ENCODE results near the gene ATXN7L3. TPM values are rescaled to one million over a fixed set of nuclear protein-coding genes. Genes with fewer than 3 reads are reported as not detected.

ATXN7L3 gene
- total and polyA plus RNA-seq, 2 donors from 2014 or later: 20.0 to 64.8 TPM

DNA sequence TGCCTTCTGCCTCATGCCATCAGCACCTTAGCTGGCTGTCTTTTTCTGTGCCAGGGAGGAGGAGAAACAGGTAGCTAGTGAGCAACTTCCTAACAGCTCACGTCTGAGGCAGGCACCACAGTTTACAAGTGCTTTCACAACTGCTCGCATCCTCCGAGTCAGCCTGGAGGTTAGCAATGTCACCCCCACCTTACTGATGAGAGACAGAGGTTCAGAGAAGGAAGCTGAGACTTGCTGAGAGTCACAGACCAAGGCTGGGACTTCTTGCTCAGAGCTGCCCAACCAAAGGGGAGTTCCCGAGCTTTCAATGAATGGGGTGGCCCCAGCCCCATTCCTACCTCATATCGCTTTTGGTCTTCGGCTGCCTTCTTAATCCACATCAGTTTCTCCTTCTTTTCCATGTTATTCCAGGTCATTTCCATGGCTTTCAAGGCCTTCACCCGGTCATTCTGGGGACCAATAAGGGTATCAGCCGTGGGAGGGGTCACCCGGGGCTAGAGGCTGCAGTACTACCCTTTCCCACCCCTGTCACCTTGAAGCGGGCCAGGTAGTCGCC is 10.2 kb upstream of the ATXN7L3 start:
- Histone ChIP-seq H3K4me3 (ENCODE audit: low read length in 3 of 3) (no peak overlapping the region), H3K27ac (ENCODE audit: low read depth in 2 of 2, low read length in 2 of 2) (no peak overlapping the region), H3K36me3 (ENCODE audit: control insufficient read depth in 2 of 3, insufficient read depth in 3 of 3, low read length in 3 of 3) (peaks cover 17 to 45% (median 36%) of the 10 kb centered on the region in 3 donors), H3K9ac (ENCODE audit: low read length in 3 of 3) (peak overlapping the region in 1 of 3 donors; percentile 1), H3K9me3 (ENCODE audit: control insufficient read depth in 2 of 3, insufficient read depth in 1 of 3, low read length in 3 of 3) (no peaks in the 10 kb centered on the region), H3K27me3 (ENCODE audit: control insufficient read depth, insufficient read depth, low read length) (no peaks in the 10 kb centered on the region), H3K4me1 (ENCODE audit: control insufficient read depth in 2 of 3, insufficient read depth in 2 of 3, low read depth in 1 of 3, low read length in 3 of 3) (peaks cover 0 to 5% (median 0%) of the 10 kb centered on the region in 3 donors)
- TF ChIP-seq, protein P1, sequence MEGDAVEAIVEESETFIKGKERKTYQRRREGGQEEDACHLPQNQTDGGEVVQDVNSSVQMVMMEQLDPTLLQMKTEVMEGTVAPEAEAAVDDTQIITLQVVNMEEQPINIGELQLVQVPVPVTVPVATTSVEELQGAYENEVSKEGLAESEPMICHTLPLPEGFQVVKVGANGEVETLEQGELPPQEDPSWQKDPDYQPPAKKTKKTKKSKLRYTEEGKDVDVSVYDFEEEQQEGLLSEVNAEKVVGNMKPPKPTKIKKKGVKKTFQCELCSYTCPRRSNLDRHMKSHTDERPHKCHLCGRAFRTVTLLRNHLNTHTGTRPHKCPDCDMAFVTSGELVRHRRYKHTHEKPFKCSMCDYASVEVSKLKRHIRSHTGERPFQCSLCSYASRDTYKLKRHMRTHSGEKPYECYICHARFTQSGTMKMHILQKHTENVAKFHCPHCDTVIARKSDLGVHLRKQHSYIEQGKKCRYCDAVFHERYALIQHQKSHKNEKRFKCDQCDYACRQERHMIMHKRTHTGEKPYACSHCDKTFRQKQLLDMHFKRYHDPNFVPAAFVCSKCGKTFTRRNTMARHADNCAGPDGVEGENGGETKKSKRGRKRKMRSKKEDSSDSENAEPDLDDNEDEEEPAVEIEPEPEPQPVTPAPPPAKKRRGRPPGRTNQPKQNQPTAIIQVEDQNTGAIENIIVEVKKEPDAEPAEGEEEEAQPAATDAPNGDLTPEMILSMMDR (IDR thresholded peaks at IDR 0.05; ENCODE audit: borderline replicate concordance, extremely low read depth, insufficient read depth): no peak
- DNase-seq (no peak), FAIRE-seq (no peak)
- intact Hi-C loops (cut with DNase I): loop anchor here (5.0 kb wide), 1 partner anchor 117 kb away; no protein-coding TSS in a partner anchor

DNA sequence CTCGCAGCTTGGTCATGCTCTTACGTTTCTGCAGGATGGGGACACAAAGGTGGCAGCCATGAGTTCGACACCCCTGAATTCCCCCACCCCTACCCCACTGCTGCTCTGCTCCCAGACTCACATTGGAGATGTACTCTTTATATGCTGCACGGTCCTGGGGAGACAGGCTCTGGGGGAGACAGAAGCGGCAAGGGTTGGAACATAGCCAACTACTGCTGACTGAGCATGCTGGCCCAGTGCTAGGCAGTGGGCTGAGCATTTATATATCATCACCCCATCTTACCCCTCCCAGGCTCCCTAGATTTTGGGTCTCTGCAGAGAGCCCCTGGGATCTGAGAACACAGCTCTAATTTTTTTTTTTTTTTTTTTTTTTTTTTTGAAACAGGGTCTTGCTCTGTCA is 8.1 kb upstream of the ATXN7L3 start:
- H3K4me3 ChIP-seq (ENCODE audit: low read length in 3 of 3): no peak overlapping the region
- peaks cover 10 to 32% (median 29%) of the 10 kb centered on the region in 3 donors for H3K36me3 ChIP-seq (ENCODE audit: control insufficient read depth in 2 of 3, insufficient read depth in 3 of 3, low read length in 3 of 3)
- FAIRE-seq (no peak), DNase-seq (no peak)
- TF ChIP-seq, protein P1 (IDR thresholded peaks at IDR 0.05; ENCODE audit: borderline replicate concordance, extremely low read depth, insufficient read depth): no peak
- peaks cover 0 to 7% (median 0%) of the 10 kb centered on the region in 3 donors for H3K4me1 ChIP-seq (ENCODE audit: control insufficient read depth in 2 of 3, insufficient read depth in 2 of 3, low read depth in 1 of 3, low read length in 3 of 3)
- H3K9me3 ChIP-seq (ENCODE audit: control insufficient read depth in 2 of 3, insufficient read depth in 1 of 3, low read length in 3 of 3): no peaks in the 10 kb centered on the region
- intact Hi-C loops (cut with DNase I): no loop called here
- no peaks in the 10 kb centered on the region for H3K27me3 ChIP-seq (ENCODE audit: control insufficient read depth, insufficient read depth, low read length)
- no peak overlapping the region for H3K9ac ChIP-seq (ENCODE audit: low read length in 3 of 3)
- H3K27ac ChIP-seq (ENCODE audit: low read depth in 2 of 2, low read length in 2 of 2): no peak overlapping the region

DNA sequence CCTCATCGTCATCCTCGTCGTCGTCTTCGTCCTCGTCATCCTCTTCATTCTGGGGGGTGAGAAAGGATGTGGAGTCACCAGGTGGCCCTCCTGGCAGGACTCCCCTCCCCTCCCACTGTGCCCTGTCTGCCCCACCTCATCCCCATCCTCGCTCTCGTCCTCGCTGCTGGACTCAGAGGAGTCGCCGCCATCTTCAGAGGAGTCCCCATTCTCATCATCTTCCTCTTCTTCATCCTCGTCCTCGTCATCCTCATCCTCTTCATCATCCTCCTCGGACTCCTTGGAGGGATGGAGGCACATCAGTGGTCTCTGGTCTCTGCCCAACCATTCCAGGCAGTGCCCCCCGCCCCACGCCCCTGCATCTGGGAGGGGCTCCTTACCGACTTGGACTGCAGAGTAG is 7.6 kb upstream of the ATXN7L3 start:
- no peak for DNase-seq
- peaks cover 0 to 7% (median 0%) of the 10 kb centered on the region in 3 donors for H3K4me1 ChIP-seq (ENCODE audit: control insufficient read depth in 2 of 3, insufficient read depth in 2 of 3, low read depth in 1 of 3, low read length in 3 of 3)

More for the DNA sequence above, 7.6 kb upstream of the ATXN7L3 start:
- H3K36me3 ChIP-seq (ENCODE audit: control insufficient read depth in 2 of 3, insufficient read depth in 3 of 3, low read length in 3 of 3): peaks cover 10 to 32% (median 29%) of the 10 kb centered on the region in 3 donors
- TF ChIP-seq, protein P1 (IDR thresholded peaks at IDR 0.05; ENCODE audit: borderline replicate concordance, extremely low read depth, insufficient read depth): no peak
- no peak overlapping the region for H3K4me3 ChIP-seq (ENCODE audit: low read length in 3 of 3)
- no peaks in the 10 kb centered on the region for H3K9me3 ChIP-seq (ENCODE audit: control insufficient read depth in 2 of 3, insufficient read depth in 1 of 3, low read length in 3 of 3)
- H3K27me3 ChIP-seq (ENCODE audit: control insufficient read depth, insufficient read depth, low read length): no peaks in the 10 kb centered on the region
- intact Hi-C loops (cut with DNase I): no loop called here
- FAIRE-seq: no peak
- H3K9ac ChIP-seq (ENCODE audit: low read length in 3 of 3): no peak overlapping the region
- no peak overlapping the region for H3K27ac ChIP-seq (ENCODE audit: low read depth in 2 of 2, low read length in 2 of 2)
